Retinal pigment epithelial cell (primary cell): ENCODE measurements around the gene PTPN1.
A peak's percentile ranks its signal among the peaks of the same experiment; 100 is the strongest.

Experiments used
- DNase-seq: peaks from one replicate; pipeline ENCODE4 v3.0.0-alpha.2; 2010; ENCODE audit warnings: low read depth
- H3K4me3 ChIP-seq: 2 replicates; pipeline ENCODE4 v1.5.1; 2011; ENCODE audit warnings: mild to moderate bottlenecking, low read length, control low read depth, moderate library complexity
- CTCF ChIP-seq: conservative IDR thresholded peaks from 2 replicates; pipeline ENCODE4 v1.5.1; 2011; ENCODE audit warnings: low read depth, low read length, control low read depth, inconsistent platforms

PTPN1 gene

DNA sequence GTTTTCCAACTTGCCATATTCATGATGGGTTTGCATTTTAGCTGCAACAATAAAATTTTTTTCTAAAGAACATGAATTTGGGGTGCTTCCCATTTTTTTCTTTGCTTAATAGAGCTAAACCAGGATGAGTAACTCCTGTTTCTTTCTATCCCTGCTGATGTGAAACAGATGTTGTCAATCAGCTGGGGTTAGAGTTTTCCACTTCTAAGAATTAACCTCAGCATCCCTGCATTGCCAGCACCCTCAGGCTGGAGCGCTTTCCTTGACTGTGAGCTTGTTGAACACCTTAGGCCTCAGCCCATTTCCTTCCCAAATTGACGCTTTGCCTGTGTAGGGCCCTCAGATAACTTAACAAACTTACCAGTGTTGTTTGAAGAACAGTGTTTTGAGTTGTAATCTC, 74.5 kb downstream of the PTPN1 start:
- DNase-seq = no peak
- no peak for TF ChIP-seq CTCF
- H3K4me3 ChIP-seq = no peak overlapping the region

- no peak for DNase-seq
Observed at GRCh38 chr20:50585214-50585613, 75.0 kb downstream of the PTPN1 start.

GRCh38 chr20:50585678-50586077, 75.5 kb downstream of the PTPN1 start:
- no peak overlapping the region for H3K4me3 ChIP-seq
- no peak for TF ChIP-seq CTCF
- DNase-seq = no peak

More at GRCh38 chr20:50585214-50585613, 75.0 kb downstream of the PTPN1 start:
- TF ChIP-seq CTCF = no peak
- H3K4me3 ChIP-seq = no peak overlapping the region

DNA sequence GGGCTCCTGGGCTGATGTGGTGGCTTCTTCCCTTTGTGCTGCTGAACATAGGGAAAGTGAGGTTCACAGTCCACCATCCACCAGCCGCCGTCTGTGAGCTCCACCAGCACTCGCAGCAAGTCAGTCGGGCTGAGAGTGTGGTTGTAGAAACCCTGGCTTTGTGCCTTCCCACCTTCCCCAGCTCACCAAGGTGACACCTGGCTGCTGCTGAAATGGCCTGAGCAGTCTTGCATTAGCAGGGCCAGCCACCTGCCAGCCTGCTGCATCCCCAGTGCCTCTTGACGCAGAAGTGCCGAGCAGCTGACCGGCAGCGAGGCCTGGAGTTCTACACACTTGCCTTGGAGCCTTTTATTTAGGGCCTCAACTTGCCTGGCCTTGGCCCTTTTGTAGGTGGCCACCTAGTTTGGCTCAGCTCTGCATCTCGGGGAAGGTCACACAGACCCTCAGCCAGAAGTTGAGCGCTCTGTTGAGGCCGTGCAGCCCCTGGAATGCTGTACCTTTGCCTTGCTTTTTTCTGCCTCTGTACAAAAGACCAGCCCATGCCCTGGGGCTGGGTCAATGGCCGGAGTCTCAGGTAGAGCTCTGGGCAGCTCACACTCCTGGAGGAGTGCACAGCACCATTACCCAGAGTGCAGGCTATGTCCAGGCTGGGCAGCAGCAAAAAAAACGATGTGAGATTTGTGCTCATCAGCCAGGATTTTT, 76.5 kb downstream of the PTPN1 start:
- H3K4me3 ChIP-seq = no peak overlapping the region
- no peak for TF ChIP-seq CTCF
- DNase-seq = no peak

DNA sequence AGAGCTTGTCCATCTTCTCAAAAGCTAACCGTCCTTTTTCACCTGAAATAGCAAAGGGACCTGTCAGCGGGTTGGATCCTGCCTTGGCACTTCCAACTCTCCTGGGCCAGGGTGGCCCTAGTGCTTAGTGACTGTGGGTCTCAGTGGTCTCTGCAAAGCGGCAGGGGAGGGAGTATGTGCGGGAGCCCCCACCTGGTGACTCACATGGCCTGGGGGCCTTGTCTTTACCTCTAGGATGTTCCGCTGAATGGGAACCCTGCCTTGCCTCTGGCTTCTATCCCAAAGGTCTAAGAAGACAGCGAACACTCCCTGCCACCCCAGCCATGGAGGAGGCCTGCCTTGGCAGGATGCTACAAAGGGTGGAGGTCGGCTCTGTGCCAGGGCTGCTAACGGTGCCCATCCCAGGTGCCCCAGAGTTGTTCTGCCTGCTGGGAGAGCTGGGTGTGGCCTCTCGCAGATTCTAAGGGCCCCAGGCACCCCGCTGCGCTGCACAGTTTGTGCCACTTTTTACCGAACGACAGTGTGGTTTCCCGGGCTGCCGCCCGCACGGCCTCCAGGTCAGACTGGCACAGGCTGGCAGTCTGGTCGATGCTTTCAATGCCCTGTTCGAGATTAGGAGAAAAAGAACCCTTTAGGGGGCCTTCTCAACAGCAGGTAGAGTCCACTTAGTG, 77.2 kb downstream of the PTPN1 start:
- H3K4me3 ChIP-seq = no peak overlapping the region
- no peak for DNase-seq
- TF ChIP-seq CTCF = no peak

DNA sequence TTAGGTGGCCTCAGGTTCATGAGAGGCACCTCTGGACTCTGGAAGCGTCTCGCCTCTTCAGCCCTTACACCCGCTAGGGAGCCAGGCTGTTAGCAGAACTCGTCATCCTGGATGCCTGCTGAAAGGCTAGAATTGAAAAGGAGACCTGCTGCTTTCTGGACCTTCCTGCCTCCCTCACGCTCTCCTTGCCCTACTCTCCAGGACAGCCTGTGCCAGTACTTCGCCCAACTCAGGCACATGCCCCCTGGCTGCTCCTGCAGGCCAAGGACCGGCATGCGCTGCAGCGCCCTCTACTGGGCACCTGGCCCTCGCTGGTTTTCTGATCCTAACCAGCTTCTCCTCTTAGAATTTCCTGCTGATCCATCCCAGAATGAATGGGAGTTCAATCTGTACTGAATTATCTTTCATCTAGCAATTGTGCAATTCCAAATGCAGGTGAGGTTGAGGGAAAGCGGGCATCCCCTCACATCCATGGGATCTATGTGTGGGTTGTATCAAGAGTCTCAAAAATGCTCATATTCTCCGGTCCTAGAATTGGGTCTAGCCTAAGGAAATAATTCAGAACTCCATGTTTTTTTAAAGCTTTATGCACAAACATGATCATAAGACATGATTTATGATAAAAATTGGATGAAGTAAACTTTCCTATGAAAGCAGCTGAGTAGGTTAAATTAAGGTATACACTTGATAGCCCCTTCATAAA, 78.0 kb downstream of the PTPN1 start:
- no peak overlapping the region for H3K4me3 ChIP-seq
- peak; percentile 99 for TF ChIP-seq CTCF
- no peak for DNase-seq
